Left ventricle myocardium inferior (tissue), 1 donor: ENCODE measurements around the gene TRNT1. TPM values are rescaled to one million over a fixed set of nuclear protein-coding genes. Genes with fewer than 3 reads are reported as not detected.

ENCODE experiments used
- DNase-seq: peaks from one replicate; pipeline ENCODE4 v3.0.0-alpha.2; 2020
- H3K27ac ChIP-seq: fragments of 200-600 bp; replicated peaks from 2 replicates; pipeline ENCODE4 v1.8.0; 2021
- H3K27me3 ChIP-seq: fragments of 200-600 bp; 2 replicates; pipeline ENCODE4 v1.8.0; 2021; ENCODE audit warnings: low read depth
- H3K36me3 ChIP-seq: fragments of 200-600 bp; 2 replicates; pipeline ENCODE4 v1.8.0; 2021
- H3K4me1 ChIP-seq: fragments of 200-600 bp; 2 replicates; pipeline ENCODE4 v1.8.0; 2021
- H3K4me3 ChIP-seq: fragments of 200-600 bp; 2 replicates; pipeline ENCODE4 v1.8.0; 2021; ENCODE audit warnings: mild to moderate bottlenecking, moderate library complexity
- H3K9me3 ChIP-seq: fragments of 200-600 bp; replicated peaks from 2 replicates; pipeline ENCODE4 v1.8.0; 2021
- intact Hi-C: fragments of 100-400 bp; cut with micrococcal nuclease; formaldehyde crosslinking; loops from one replicate; pipeline ENCODE4 v1.11.0; 2022
- total RNA-seq: library from RNA; stranded (reverse); fragmentation: NEBNext Ultra II Directional; extraction: Animal tissue kit (Norgen Biotek cat#: 25700); gene quantifications from one replicate; pipeline ENCODE4 v1.2.1, GENCODE V29; 2021
- TF ChIP-seq, protein P1 (sequence below): fragments of 200-600 bp; IDR thresholded peaks from 2 replicates; pipeline ENCODE4 v1.8.0; 2021; ENCODE audit warnings: antibody characterized with exemption, mild to moderate bottlenecking, borderline replicate concordance
- donor health status: DM: no; HTN: yes; CAD: no; lungs with severe emphysema.

Gene TRNT1
- total RNA-seq, 1 donor from 2014 or later, result 14.6 TPM

DNA sequence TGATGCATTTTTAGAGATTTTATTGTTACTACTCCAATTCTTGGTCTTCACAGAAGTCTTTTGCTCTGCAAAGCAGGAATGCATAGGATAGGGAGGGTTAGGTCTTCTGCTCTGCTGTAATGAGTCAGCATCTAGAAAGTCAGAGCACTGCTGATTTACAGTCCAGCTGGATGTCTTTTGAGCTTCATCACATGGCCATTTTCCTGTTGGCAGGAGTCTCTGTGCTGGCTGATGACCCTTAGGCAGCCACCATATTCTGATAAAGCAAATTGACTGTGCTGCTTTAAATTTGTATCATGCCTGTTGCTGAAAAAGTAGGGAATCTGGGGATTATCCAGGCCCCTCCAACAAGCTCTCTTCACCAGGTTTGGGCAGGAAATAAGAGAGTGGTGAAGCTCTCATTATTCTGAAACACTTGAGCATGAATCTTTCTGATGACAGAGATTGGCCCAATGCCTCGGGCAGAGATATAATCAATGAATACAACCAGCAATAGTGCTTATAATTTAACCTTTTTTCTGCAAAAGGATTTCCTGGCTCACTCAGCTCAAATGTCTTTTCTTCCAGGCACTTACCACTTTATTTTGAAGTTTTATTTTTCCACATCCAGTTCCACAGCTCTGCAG lies 62.5 kb downstream of the TRNT1 start:
- H3K4me1 ChIP-seq, result peaks cover 5% of the 10 kb centered on the region
- TF ChIP-seq, protein P1, sequence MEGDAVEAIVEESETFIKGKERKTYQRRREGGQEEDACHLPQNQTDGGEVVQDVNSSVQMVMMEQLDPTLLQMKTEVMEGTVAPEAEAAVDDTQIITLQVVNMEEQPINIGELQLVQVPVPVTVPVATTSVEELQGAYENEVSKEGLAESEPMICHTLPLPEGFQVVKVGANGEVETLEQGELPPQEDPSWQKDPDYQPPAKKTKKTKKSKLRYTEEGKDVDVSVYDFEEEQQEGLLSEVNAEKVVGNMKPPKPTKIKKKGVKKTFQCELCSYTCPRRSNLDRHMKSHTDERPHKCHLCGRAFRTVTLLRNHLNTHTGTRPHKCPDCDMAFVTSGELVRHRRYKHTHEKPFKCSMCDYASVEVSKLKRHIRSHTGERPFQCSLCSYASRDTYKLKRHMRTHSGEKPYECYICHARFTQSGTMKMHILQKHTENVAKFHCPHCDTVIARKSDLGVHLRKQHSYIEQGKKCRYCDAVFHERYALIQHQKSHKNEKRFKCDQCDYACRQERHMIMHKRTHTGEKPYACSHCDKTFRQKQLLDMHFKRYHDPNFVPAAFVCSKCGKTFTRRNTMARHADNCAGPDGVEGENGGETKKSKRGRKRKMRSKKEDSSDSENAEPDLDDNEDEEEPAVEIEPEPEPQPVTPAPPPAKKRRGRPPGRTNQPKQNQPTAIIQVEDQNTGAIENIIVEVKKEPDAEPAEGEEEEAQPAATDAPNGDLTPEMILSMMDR, result no peak
- H3K27ac ChIP-seq, result no peak overlapping the region
- intact Hi-C loops, result no loop called here
- peaks cover 23% of the 10 kb centered on the region for H3K9me3 ChIP-seq
- H3K27me3 ChIP-seq, result peaks cover 27% of the 10 kb centered on the region
- H3K36me3 ChIP-seq, result no peaks in the 10 kb centered on the region
- H3K4me3 ChIP-seq, result no peak overlapping the region
- DNase-seq, result no peak

DNA sequence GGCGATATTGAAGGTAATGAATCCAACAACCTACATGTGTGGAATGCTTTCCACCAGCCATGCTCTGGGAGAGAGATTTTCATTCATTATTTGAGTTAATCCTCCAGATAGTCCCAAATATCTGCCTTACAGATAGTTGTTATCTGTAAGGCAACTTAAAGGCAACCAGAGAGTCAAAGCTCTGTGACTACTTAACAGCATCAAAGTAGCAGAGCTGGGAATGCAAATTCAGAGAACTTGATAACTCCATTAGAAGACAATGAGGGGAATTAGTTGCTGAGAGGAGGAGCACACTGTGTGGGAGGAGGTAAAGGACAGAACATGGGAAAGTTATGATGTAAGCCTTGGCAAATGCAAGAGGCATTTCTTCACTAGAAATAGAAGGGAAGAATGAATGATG lies 63.2 kb downstream of the TRNT1 start:
- DNase-seq, result no peak
- TF ChIP-seq, protein P1, result no peak
- intact Hi-C loops, result no loop called here
- peaks cover 34% of the 10 kb centered on the region for H3K27me3 ChIP-seq
- no peak overlapping the region for H3K4me3 ChIP-seq
- H3K36me3 ChIP-seq, result no peaks in the 10 kb centered on the region
- no peak overlapping the region for H3K27ac ChIP-seq
- H3K4me1 ChIP-seq, result peaks cover 5% of the 10 kb centered on the region
- H3K9me3 ChIP-seq, result peaks cover 23% of the 10 kb centered on the region

DNA sequence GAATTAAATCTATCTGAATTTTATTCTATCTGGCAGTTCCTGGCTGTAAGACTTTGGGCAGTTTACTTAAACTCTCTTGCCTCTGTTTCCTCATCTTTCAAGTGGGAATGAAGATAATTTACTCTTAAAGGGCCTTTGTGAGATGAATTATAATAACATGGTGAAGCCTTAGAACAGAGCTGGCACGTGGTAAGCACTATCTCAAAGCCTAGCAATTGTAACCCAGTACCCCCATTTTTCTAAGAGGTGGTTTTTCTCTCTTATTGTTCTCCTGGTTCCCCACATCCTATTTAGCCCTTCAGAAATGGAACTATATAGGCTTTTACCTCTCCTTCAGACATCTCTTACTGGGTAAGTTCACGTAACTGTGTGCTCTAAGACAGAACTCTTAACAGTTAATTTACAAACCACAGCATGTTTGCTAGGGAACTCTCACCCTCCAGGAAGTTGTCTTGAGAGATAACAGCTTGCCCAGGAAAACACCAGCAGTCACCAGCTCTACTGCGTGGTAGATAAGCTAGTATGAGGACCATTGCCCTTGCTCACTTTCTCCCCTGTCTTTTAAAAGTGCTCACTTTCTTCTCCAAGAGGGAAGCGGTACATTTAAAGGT lies 65.0 kb downstream of the TRNT1 start:
- peaks cover 5% of the 10 kb centered on the region for H3K4me1 ChIP-seq
- no peak overlapping the region for H3K27ac ChIP-seq
- no peaks in the 10 kb centered on the region for H3K36me3 ChIP-seq
- peaks cover 36% of the 10 kb centered on the region for H3K27me3 ChIP-seq
- TF ChIP-seq, protein P1, result no peak
- intact Hi-C loops, result no loop called here
- no peak for DNase-seq
- peaks cover 11% of the 10 kb centered on the region for H3K9me3 ChIP-seq
- no peak overlapping the region for H3K4me3 ChIP-seq

DNA sequence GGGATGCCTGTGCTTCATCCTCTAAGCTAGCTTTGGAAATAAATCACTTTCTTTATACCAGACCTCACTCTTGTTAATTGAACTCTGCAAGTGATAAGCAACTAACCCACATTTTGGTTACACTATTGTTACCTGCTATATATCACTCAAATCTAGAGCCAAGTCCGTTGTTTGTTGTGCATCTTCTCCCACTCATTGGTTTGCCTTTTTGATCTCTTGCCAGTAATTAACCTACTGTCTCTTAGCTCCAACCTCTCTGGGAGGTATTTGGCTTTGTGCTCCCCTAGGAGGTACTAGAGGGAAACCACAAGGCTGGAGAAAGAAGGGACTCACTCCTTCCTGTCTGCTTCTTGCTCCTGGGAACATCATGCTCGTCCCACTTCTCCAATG lies 65.5 kb downstream of the TRNT1 start:
- TF ChIP-seq, protein P1, result no peak
- H3K27ac ChIP-seq, result no peak overlapping the region
- H3K27me3 ChIP-seq, result peaks cover 36% of the 10 kb centered on the region
- peaks cover 7% of the 10 kb centered on the region for H3K9me3 ChIP-seq
- H3K36me3 ChIP-seq, result no peaks in the 10 kb centered on the region
- DNase-seq, result no peak
- intact Hi-C loops, result no loop called here
- no peak overlapping the region for H3K4me3 ChIP-seq
- peaks cover 5% of the 10 kb centered on the region for H3K4me1 ChIP-seq

DNA sequence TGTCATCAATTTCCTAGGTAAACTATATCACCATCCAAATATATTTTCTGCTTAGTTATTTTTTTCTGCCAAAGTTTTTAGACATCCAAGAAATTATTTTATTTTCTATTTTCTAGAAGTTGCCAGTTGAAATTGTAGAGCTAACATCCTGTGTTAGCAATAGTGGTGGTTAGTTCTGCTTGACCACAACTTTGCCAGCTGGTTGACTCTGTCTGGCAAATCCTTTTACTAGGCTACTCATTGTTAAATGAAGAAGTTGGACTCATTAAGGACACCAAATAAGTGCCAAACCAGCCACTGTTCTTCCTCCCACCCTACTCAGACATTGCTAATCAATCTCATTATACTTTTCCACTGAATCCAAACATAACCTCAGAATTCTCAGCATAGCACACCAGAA lies 68.1 kb downstream of the TRNT1 start:
- intact Hi-C loops, result no loop called here
- Histone ChIP-seq H3K27ac (no peak overlapping the region), H3K36me3 (no peaks in the 10 kb centered on the region), H3K9me3 (no peaks in the 10 kb centered on the region), H3K4me3 (no peak overlapping the region), H3K27me3 (peaks cover 46% of the 10 kb centered on the region), H3K4me1 (no peaks in the 10 kb centered on the region)
- TF ChIP-seq, protein P1, result no peak
- no peak for DNase-seq
